Prostate gland (tissue), 2 donors: ENCODE measurements around the gene RAP1GAP.

Source experiments
- CTCF ChIP-seq, 4 experiments: fragments of 200-600 bp in 2 of 4; fragments of 450-650 bp in 2 of 4; sonication (generic) in 2 of 4; IDR thresholded peaks; 1 replicate in 3 of 4; 2 replicates in 1 of 4; pipeline ENCODE4 v1.5.1; 2016 to 2019; ENCODE audit warnings: antibody characterized with exemption in 4 of 4, mild to moderate bottlenecking in 2 of 4, moderate library complexity in 2 of 4
- POLR2A ChIP-seq: fragments of 450-650 bp; IDR thresholded peaks from one replicate; pipeline ENCODE4 v1.6.1; 2016; ENCODE audit warnings: antibody characterized with exemption, mild to moderate bottlenecking

GRCh38 chr1:21650400-21650799 is 18.8 kb downstream of the RAP1GAP start:
- no peak for TF ChIP-seq CTCF (IDR thresholded peaks at IDR 0.05)
- no peak for TF ChIP-seq POLR2A
